GM23338 (cell line): ENCODE data around the gene SLC6A19. TPM values are rescaled to one million over a fixed set of nuclear protein-coding genes. Genes with fewer than 3 reads are reported as not detected.

ENCODE experiments used
- ATAC-seq: fragments of 200-7000 bp; cut with Tn5 transposase; 3 replicates; pipeline ENCODE4 v1.9.1; 2020
- DNase-seq: peaks from one replicate; pipeline ENCODE4 v3.0.0-alpha.2; 2015; ENCODE audit warnings: low spot score
- H2AFZ ChIP-seq: fragments of 200-600 bp; sonication (generic); 2 replicates; pipeline ENCODE4 v1.8.0; 2016; ENCODE audit warnings: antibody characterized with exemption, mild to moderate bottlenecking, moderate library complexity
- H3F3A ChIP-seq: fragments of 200-600 bp; sonication (generic); replicated peaks from 2 replicates; pipeline ENCODE4 v1.8.0; 2017; ENCODE audit warnings: antibody characterized with exemption, mixed run types, low read depth
- H3K27ac ChIP-seq: fragments of 200-600 bp; sonication (generic); 2 replicates; pipeline ENCODE4 v1.6.1; 2016; ENCODE audit warnings: low read depth
- H3K27me3 ChIP-seq: fragments of 200-600 bp; sonication (generic); 2 replicates; pipeline ENCODE4 v1.8.0; 2016; ENCODE audit warnings: mild to moderate bottlenecking, mixed run types, moderate library complexity; ENCODE audit not compliant: insufficient read depth
- H3K36me3 ChIP-seq: fragments of 200-600 bp; sonication (generic); 2 replicates; pipeline ENCODE4 v1.8.0; 2016; ENCODE audit warnings: mild to moderate bottlenecking; ENCODE audit not compliant: insufficient read depth
- H3K4me1 ChIP-seq: fragments of 200-600 bp; sonication (generic); 2 replicates; pipeline ENCODE4 v1.8.0; 2016; ENCODE audit warnings: mild to moderate bottlenecking, moderate library complexity; ENCODE audit not compliant: insufficient read depth
- H3K4me2 ChIP-seq: fragments of 200-600 bp; sonication (generic); 2 replicates; pipeline ENCODE4 v1.7.1; 2017; ENCODE audit warnings: mixed run types
- H3K4me3 ChIP-seq: fragments of 200-600 bp; sonication (generic); 2 replicates; pipeline ENCODE4 v1.6.1; 2016; ENCODE audit warnings: mixed run types
- H3K79me2 ChIP-seq: fragments of 200-600 bp; sonication (generic); replicated peaks from 2 replicates; pipeline ENCODE4 v1.8.0; 2017; ENCODE audit warnings: mild to moderate bottlenecking; ENCODE audit not compliant: insufficient read depth
- H3K9me2 ChIP-seq: fragments of 200-600 bp; sonication (generic); 2 replicates; pipeline ENCODE4 v1.8.0; 2017; ENCODE audit not compliant: insufficient read depth
- H4K20me1 ChIP-seq: fragments of 200-600 bp; sonication (generic); replicated peaks from 2 replicates; pipeline ENCODE4 v1.8.0; 2017; ENCODE audit warnings: mild to moderate bottlenecking; ENCODE audit not compliant: insufficient read depth
- H3K27ac Mint-ChIP-seq: 2 replicates; pipeline ENCODE4 v1.8.0; 2020; ENCODE audit warnings: inconsistent platforms, mild to moderate bottlenecking, moderate library complexity, mixed read lengths
- H3K27me3 Mint-ChIP-seq: 3 replicates; pipeline ENCODE4 v1.8.0; 2022; ENCODE audit warnings: low read depth, mild to moderate bottlenecking, moderate library complexity, mixed read lengths, inconsistent platforms; ENCODE audit not compliant: insufficient read depth, poor library complexity
- H3K36me3 Mint-ChIP-seq: 3 replicates; pipeline ENCODE4 v1.8.0; 2021; ENCODE audit warnings: low read depth, mild to moderate bottlenecking, inconsistent platforms, moderate library complexity, mixed read lengths
- H3K4me1 Mint-ChIP-seq: 3 replicates; pipeline ENCODE4 v1.8.0; 2020; ENCODE audit warnings: mild to moderate bottlenecking, inconsistent platforms, mixed read lengths
- H3K4me3 Mint-ChIP-seq: 3 replicates; pipeline ENCODE4 v1.8.0; 2021; ENCODE audit warnings: moderate library complexity, mild to moderate bottlenecking, inconsistent platforms, mixed read lengths
- H3K9me3 Mint-ChIP-seq: 3 replicates; pipeline ENCODE4 v1.8.0; 2020; ENCODE audit warnings: moderate library complexity, mild to moderate bottlenecking, inconsistent platforms, mixed read lengths
- CREB1 ChIP-seq: fragments of 250-450 bp; sonication (Bioruptor Pico); IDR thresholded peaks from 2 replicates; pipeline ENCODE4 v1.5.0; 2020; ENCODE audit warnings: low read depth, mild to moderate bottlenecking, moderate library complexity
- CTCF ChIP-seq, 2 experiments: fragments of 200-600 bp in 1 of 2; sonication (generic) in 1 of 2; conservative IDR thresholded peaks; 2 replicates each; pipeline versions ENCODE4 v1.5.1 to v1.6.1; 2016 to 2017; ENCODE audit warnings: antibody characterized with exemption in 2 of 2, low read depth in 2 of 2, mild to moderate bottlenecking in 2 of 2, moderate library complexity in 1 of 2
- ETS1 ChIP-seq: IDR thresholded peaks from 2 replicates; pipeline ENCODE4 v1.6.1; 2016; ENCODE audit warnings: antibody characterized with exemption
- EZH2 ChIP-seq: fragments of 200-600 bp; sonication (generic); IDR thresholded peaks from one replicate; pipeline ENCODE4 v1.8.0; 2017; ENCODE audit warnings: antibody characterized with exemption, mild to moderate bottlenecking, low read depth; ENCODE audit not compliant: unreplicated experiment
- EZH2phosphoT487 ChIP-seq: fragments of 200-600 bp; sonication (generic); IDR thresholded peaks from one replicate; pipeline ENCODE4 v1.8.1; 2018; ENCODE audit warnings: antibody characterized with exemption; ENCODE audit not compliant: unreplicated experiment
- JUNB ChIP-seq: IDR thresholded peaks from one replicate; pipeline ENCODE4 v1.6.1; 2016; ENCODE audit warnings: antibody characterized with exemption; ENCODE audit not compliant: unreplicated experiment
- NANOG ChIP-seq: IDR thresholded peaks from 2 replicates; pipeline ENCODE4 v1.6.1; 2016; ENCODE audit warnings: antibody characterized with exemption, borderline replicate concordance
- REST ChIP-seq: IDR thresholded peaks from one replicate; pipeline ENCODE4 v1.6.1; 2018; ENCODE audit warnings: antibody characterized with exemption; ENCODE audit not compliant: unreplicated experiment
- STAT1 ChIP-seq: IDR thresholded peaks from one replicate; pipeline ENCODE4 v1.6.1; 2016; ENCODE audit warnings: antibody characterized with exemption; ENCODE audit not compliant: unreplicated experiment
- ZNF114 ChIP-seq: fragments of 250-450 bp; sonication (Bioruptor Pico); IDR thresholded peaks from 2 replicates; pipeline ENCODE4 v1.5.0; 2020; ENCODE audit warnings: mild to moderate bottlenecking, moderate library complexity
- ZNF331 ChIP-seq: fragments of 250-450 bp; sonication (Bioruptor Pico); IDR thresholded peaks from 2 replicates; pipeline ENCODE4 v1.5.0; 2020; ENCODE audit warnings: low read depth, mild to moderate bottlenecking, moderate library complexity
- polyA plus RNA-seq: library from polyadenylated mRNA; unstranded; fragments of >200 nt; fragmentation: Nextera tagmentation; extraction: Ambion mirVana; gene quantifications from 2 replicates; pipeline ENCODE4 v1.2.1, GENCODE V29; 2016
- total RNA-seq: library from RNA; depleted of rRNA; stranded (reverse); fragments of >200 nt; shearing (Covaris generic); gene quantifications from 2 replicates; pipeline ENCODE4 v1.2.3, GENCODE V29; 2014

The SLC6A19 gene
- total and polyA plus RNA-seq, 2 experiments from 2014 or later, result not detected

GRCh38 chr5:1220831-1221230 is 19.4 kb downstream of the SLC6A19 start (continued):
- no peak for TF ChIP-seq CTCF (conservative IDR thresholded peaks at IDR 0.05; ENCODE audit: low read depth in 2 of 2)
- no peak for TF ChIP-seq EZH2
- TF ChIP-seq JUNB, result no peak
- no peak for TF ChIP-seq STAT1
- no peak for TF ChIP-seq ETS1

GRCh38 chr5:1221721-1222120 is 20.3 kb downstream of the SLC6A19 start:
- H3K27me3 ChIP-seq, result no peaks in the 10 kb centered on the region
- no peaks in the 10 kb centered on the region for H3K79me2 ChIP-seq
- H3K4me3 ChIP-seq, result no peak overlapping the region
- no peaks in the 10 kb centered on the region for H4K20me1 ChIP-seq
- H3K27ac ChIP-seq, result no peak overlapping the region
- no peaks in the 10 kb centered on the region for H3K4me1 ChIP-seq
- DNase-seq, result no peak
- Mint-ChIP-seq H3K4me3 (no peak overlapping the region), H3K27me3 (peaks cover 12% of the 10 kb centered on the region), H3K4me1 (peaks cover 7% of the 10 kb centered on the region), H3K9me3 (no peaks in the 10 kb centered on the region; the same call in 1 of the 3 replicates), H3K36me3 (no peaks in the 10 kb centered on the region), H3K27ac (no peak overlapping the region)
- H2AFZ ChIP-seq, result no peak overlapping the region
- peaks cover 10% of the 10 kb centered on the region for H3F3A ChIP-seq
- ATAC-seq, result no peak
- no peak overlapping the region for H3K4me2 ChIP-seq
- no peaks in the 10 kb centered on the region for H3K36me3 ChIP-seq
- H3K9me2 ChIP-seq, result peaks cover 4% of the 10 kb centered on the region; the same call in 1 of the 2 replicates
- TF ChIP-seq EZH2phosphoT487, result no peak
- TF ChIP-seq REST, result no peak
- no peak for TF ChIP-seq STAT1
- TF ChIP-seq CREB1, result no peak
- no peak for TF ChIP-seq CTCF (conservative IDR thresholded peaks at IDR 0.05; ENCODE audit: low read depth in 2 of 2)
- TF ChIP-seq ZNF331 (CRISPR knock-in tag), result no peak
- TF ChIP-seq ZNF114 (CRISPR knock-in tag), result no peak
- TF ChIP-seq NANOG, result no peak
